H1 (cell line): ENCODE data around the gene TRIL. TPM values are rescaled to one million over a fixed set of nuclear protein-coding genes. Genes with fewer than 3 reads are reported as not detected.

Experiments
- CTCF ChIA-PET: fragments of 300-600 bp; sonication (Branson Sonifier 250); formaldehyde crosslinking; loops from one replicate; lab custom pipeline; 2021; ENCODE audit not compliant: partially characterized antibody; lab: Charles Lee
- POLR2A ChIA-PET: fragments of 300-600 bp; sonication (Branson Sonifier 250); formaldehyde crosslinking; loops from one replicate; lab custom pipeline; 2021; ENCODE audit warnings: inconsistent platforms; ENCODE audit not compliant: partially characterized antibody; lab: Charles Lee
- DNase-seq, 2 experiments: peaks; one replicate each; pipeline versions ENCODE4 v3.0.0 to v3.0.0-alpha.2; 2010 to 2022; ENCODE audit warnings: low spot score in 2 of 2, low read depth in 1 of 2, mixed read lengths in 1 of 2
- FAIRE-seq: peaks from 2 replicates; lab custom pipeline; 2011; peaks lifted over from hg19 to GRCh38; lab: Jason Lieb, UNC
- H2AFZ ChIP-seq: 2 replicates; pipeline ENCODE4 v1.8.1; 2012; ENCODE audit warnings: low read length, inconsistent platforms
- H2AK5ac ChIP-seq: 2 replicates; pipeline ENCODE4 v1.6.1; 2013; ENCODE audit warnings: low read depth, low read length
- H2BK120ac ChIP-seq: replicated peaks from 2 replicates; pipeline ENCODE3; 2013; ENCODE audit warnings: low read depth, low read length, inconsistent platforms
- H2BK12ac ChIP-seq: 2 replicates; pipeline ENCODE4 v1.6.1; 2013; ENCODE audit warnings: low read depth, low read length
- H2BK15ac ChIP-seq: 2 replicates; pipeline ENCODE4 v1.6.1; 2013; ENCODE audit warnings: low read length
- H2BK20ac ChIP-seq: 2 replicates; pipeline ENCODE4 v1.6.1; 2013; ENCODE audit warnings: low read length
- H2BK5ac ChIP-seq: 2 replicates; pipeline ENCODE4 v1.6.1; 2013; ENCODE audit warnings: low read depth, low read length
- H3K14ac ChIP-seq: 2 replicates; pipeline ENCODE4 v1.6.1; 2013; ENCODE audit warnings: inconsistent platforms; ENCODE audit not compliant: insufficient read length
- H3K18ac ChIP-seq: 2 replicates; pipeline ENCODE4 v1.6.1; 2013; ENCODE audit warnings: low read length; ENCODE audit errors: extremely low read depth
- H3K23ac ChIP-seq: 2 replicates; pipeline ENCODE4 v1.6.1; 2013; ENCODE audit warnings: inconsistent platforms; ENCODE audit not compliant: insufficient read length
- H3K23me2 ChIP-seq: 2 replicates; pipeline ENCODE4 v1.6.1; 2013; ENCODE audit warnings: low read depth, low read length
- H3K27ac ChIP-seq: 2 replicates; pipeline ENCODE4 v1.6.1; 2011; ENCODE audit warnings: low read depth, low read length, inconsistent platforms
- H3K27me3 ChIP-seq, 4 experiments: replicated peaks in 1 of 4; 1 replicate in 1 of 4; 2 replicates in 3 of 4; pipeline versions ENCODE4 v1.6.1 to v1.8.1; 2011 to 2013; ENCODE audit warnings: low read length in 3 of 4, mild to moderate bottlenecking in 3 of 4, inconsistent platforms in 2 of 4, mixed read lengths in 2 of 4, moderate library complexity in 1 of 4; ENCODE audit not compliant: control insufficient read depth in 3 of 4, insufficient read depth in 3 of 4; ENCODE audit errors: extremely low read depth in 1 of 4
- H3K36me3 ChIP-seq, 4 experiments: 2 replicates each; pipeline versions ENCODE4 v1.6.1 to v1.8.1; 2011 to 2013; ENCODE audit warnings: mild to moderate bottlenecking in 4 of 4, low read length in 3 of 4, moderate library complexity in 2 of 4, control low read depth in 1 of 4, inconsistent platforms in 1 of 4; ENCODE audit not compliant: insufficient read depth in 4 of 4, control insufficient read depth in 2 of 4
- H3K4ac ChIP-seq: replicated peaks from 2 replicates; pipeline ENCODE3; 2013; ENCODE audit warnings: low read length, low read depth, mixed read lengths, inconsistent platforms; ENCODE audit not compliant: insufficient read length
- H3K4me1 ChIP-seq, 4 experiments: replicated peaks in 1 of 4; 1 replicate in 1 of 4; 2 replicates in 3 of 4; pipeline versions ENCODE4 v1.6.1 to v1.8.1; 2011 to 2013; ENCODE audit warnings: low read length in 3 of 4, inconsistent platforms in 2 of 4, mixed read lengths in 1 of 4; ENCODE audit not compliant: insufficient read depth in 4 of 4, control insufficient read depth in 3 of 4
- H3K4me2 ChIP-seq, 2 experiments: 2 replicates each; pipeline versions ENCODE4 v1.6.1 to v1.8.1; 2011 to 2013; ENCODE audit warnings: low read depth in 2 of 2, low read length in 2 of 2, control low read depth in 1 of 2, inconsistent platforms in 1 of 2, mild to moderate bottlenecking in 1 of 2; ENCODE audit not compliant: insufficient read depth in 1 of 2
- H3K4me3 ChIP-seq, 4 experiments: fragments of 200-600, 300-600 bp in 1 of 4; sonication (generic), shearing (Covaris generic), sonication (Bioruptor Twin) in 1 of 4; 2 replicates each; pipeline versions ENCODE4 v1.5.1 to v1.8.1; 2011 to 2016; ENCODE audit warnings: low read length in 4 of 4, low read depth in 3 of 4, control low read depth in 2 of 4, inconsistent platforms in 2 of 4, mild to moderate bottlenecking in 2 of 4, mixed read lengths in 1 of 4, moderate library complexity in 1 of 4; ENCODE audit not compliant: insufficient read depth in 2 of 4; ENCODE audit errors: extremely low read depth in 1 of 4
- H3K56ac ChIP-seq: replicated peaks from 2 replicates; pipeline ENCODE3; 2013; ENCODE audit warnings: low read depth, mild to moderate bottlenecking, mixed read lengths, low read length, inconsistent platforms; ENCODE audit not compliant: insufficient read length
- H3K79me1 ChIP-seq: 2 replicates; pipeline ENCODE4 v1.6.1; 2013; ENCODE audit warnings: low read depth, low read length, control low read depth
- H3K79me2 ChIP-seq, 2 experiments: 2 replicates each; pipeline versions ENCODE4 v1.6.1 to v1.8.1; 2012 to 2013; ENCODE audit warnings: low read length in 2 of 2, mild to moderate bottlenecking in 2 of 2, inconsistent platforms in 1 of 2; ENCODE audit not compliant: insufficient read depth in 2 of 2, control insufficient read depth in 1 of 2
- H3K9ac ChIP-seq, 4 experiments: replicated peaks in 1 of 4; 1 replicate in 1 of 4; 2 replicates in 3 of 4; pipeline versions ENCODE4 v1.6.1 to v1.8.1; 2011 to 2013; ENCODE audit warnings: low read depth in 3 of 4, low read length in 3 of 4, control low read depth in 2 of 4, mild to moderate bottlenecking in 2 of 4, moderate library complexity in 2 of 4, inconsistent platforms in 1 of 4; ENCODE audit errors: extremely low read depth in 1 of 4
- H3K9me3 ChIP-seq, 2 experiments: 2 replicates each; pipeline versions ENCODE4 v1.6.1 to v1.8.1; 2012 to 2013; ENCODE audit warnings: mild to moderate bottlenecking in 2 of 2, moderate library complexity in 2 of 2, control low read depth in 1 of 2, inconsistent platforms in 1 of 2, low read depth in 1 of 2, low read length in 1 of 2, mixed read lengths in 1 of 2; ENCODE audit not compliant: insufficient read depth in 2 of 2
- H4K20me1 ChIP-seq, 2 experiments: replicated peaks in 1 of 2; 2 replicates each; pipeline versions ENCODE3 to v1.8.1; 2011 to 2013; ENCODE audit warnings: inconsistent platforms in 2 of 2, low read length in 2 of 2, mild to moderate bottlenecking in 1 of 2; ENCODE audit not compliant: insufficient read depth in 2 of 2, control insufficient read depth in 1 of 2
- H4K5ac ChIP-seq: 2 replicates; pipeline ENCODE4 v1.6.1; 2013; ENCODE audit warnings: low read length, low read depth, mixed read lengths, inconsistent platforms; ENCODE audit not compliant: insufficient read length
- H4K8ac ChIP-seq: 2 replicates; pipeline ENCODE4 v1.8.0; 2013; ENCODE audit warnings: mild to moderate bottlenecking, moderate library complexity, low read length, inconsistent platforms; ENCODE audit not compliant: insufficient read depth; ENCODE audit errors: extremely low read depth
- H4K91ac ChIP-seq: replicated peaks from 2 replicates; pipeline ENCODE3; 2013; ENCODE audit warnings: low read length, mixed read lengths, inconsistent platforms; ENCODE audit not compliant: insufficient read length
- ASH2L ChIP-seq: fragments of 200-600, 300-600 bp; sonication (generic); IDR thresholded peaks from one replicate; pipeline ENCODE4 v1.7.1; 2017; ENCODE audit warnings: low read length
- CREB1 ChIP-seq: IDR thresholded peaks from 2 replicates; pipeline ENCODE4 v1.6.1; 2012; ENCODE audit warnings: inconsistent platforms
- GABPA ChIP-seq: IDR thresholded peaks from 2 replicates; pipeline ENCODE4 v1.6.1; 2011; ENCODE audit warnings: mild to moderate bottlenecking, low read length, moderate library complexity, borderline replicate concordance; ENCODE audit not compliant: insufficient read depth
- GTF2F1 ChIP-seq: IDR thresholded peaks from 2 replicates; pipeline ENCODE4 v1.6.1; 2012; ENCODE audit warnings: low read depth, low read length, improper control_type of control experiment, borderline replicate concordance
- KDM4A ChIP-seq: IDR thresholded peaks from one replicate; pipeline ENCODE4 v1.7.1; 2012; ENCODE audit warnings: low read depth, mild to moderate bottlenecking, moderate library complexity, low read length, inconsistent platforms; ENCODE audit not compliant: severe bottlenecking
- KDM5A ChIP-seq: fragments of 200-600 bp; IDR thresholded peaks from 2 replicates; pipeline ENCODE4 v1.7.1; 2012; ENCODE audit warnings: mild to moderate bottlenecking, low read length, inconsistent platforms, mixed read lengths
- POU5F1 ChIP-seq: IDR thresholded peaks from 2 replicates; pipeline ENCODE4 v1.6.1; 2011; ENCODE audit warnings: low read depth, mild to moderate bottlenecking, low read length, moderate library complexity
- RXRA ChIP-seq: IDR thresholded peaks from 2 replicates; pipeline ENCODE4 v1.6.1; 2011; ENCODE audit warnings: low read depth, mild to moderate bottlenecking, low read length, moderate library complexity; ENCODE audit not compliant: insufficient read depth
- TAF1 ChIP-seq: IDR thresholded peaks from 2 replicates; pipeline ENCODE4 v1.6.1; 2011; ENCODE audit warnings: mild to moderate bottlenecking, low read depth, low read length
- WGBS, 2 experiments: shearing (Covaris generic) in 1 of 2; methylation state at CpG; one replicate each; pipeline versions ENCODE4 v1.1.6 to v1.1.7; 2013 to 2015; ENCODE audit warnings: low lambda C conversion rate in 2 of 2, mixed read lengths in 2 of 2, inconsistent platforms in 1 of 2, low coverage in 1 of 2, missing lambda C conversion rate in 1 of 2; ENCODE audit not compliant: insufficient replicate concordance in 2 of 2, insufficient coverage in 1 of 2, insufficient read length in 1 of 2; ENCODE audit errors: extremely low coverage in 1 of 2, missing lambda C conversion rate in 1 of 2; 5-methylcytosine and 5-hydroxymethylcytosine counted together
- polyA plus RNA-seq, 7 experiments: library from polyadenylated mRNA; depleted of rRNA in 3 of 7; stranded (reverse) in 5 of 7; unstranded in 2 of 7; fragments of >200 nt in 5 of 7; fragments of 200-250 nt in 2 of 7; gene quantifications; 1 replicate in 5 of 7; 2 replicates in 1 of 7; 4 replicates in 1 of 7; pipeline versions ENCODE4 v1.2.1 to v1.2.3, GENCODE V29; 2011 to 2013; ENCODE audit warnings: missing spikeins in 2 of 7, mixed read lengths in 2 of 7
- total RNA-seq: library from RNA; stranded (reverse); fragmentation: NEBNext Ultra II Directional; extraction: Animal tissue kit (Norgen Biotek cat#: 25700); gene quantifications from 2 replicates; pipeline ENCODE4 v1.2.1, GENCODE V29; 2021
- TF ChIP-seq, protein P1 (sequence below): IDR thresholded peaks from 2 replicates; pipeline ENCODE4 v1.6.1; 2012; ENCODE audit warnings: inconsistent platforms

The TRIL gene
- total and polyA plus RNA-seq, 2 of the 8 experiments (the other 6 are each of a cell fraction or from before 2014, with no cell fraction given), result 3.9 to 5.5 TPM

DNA sequence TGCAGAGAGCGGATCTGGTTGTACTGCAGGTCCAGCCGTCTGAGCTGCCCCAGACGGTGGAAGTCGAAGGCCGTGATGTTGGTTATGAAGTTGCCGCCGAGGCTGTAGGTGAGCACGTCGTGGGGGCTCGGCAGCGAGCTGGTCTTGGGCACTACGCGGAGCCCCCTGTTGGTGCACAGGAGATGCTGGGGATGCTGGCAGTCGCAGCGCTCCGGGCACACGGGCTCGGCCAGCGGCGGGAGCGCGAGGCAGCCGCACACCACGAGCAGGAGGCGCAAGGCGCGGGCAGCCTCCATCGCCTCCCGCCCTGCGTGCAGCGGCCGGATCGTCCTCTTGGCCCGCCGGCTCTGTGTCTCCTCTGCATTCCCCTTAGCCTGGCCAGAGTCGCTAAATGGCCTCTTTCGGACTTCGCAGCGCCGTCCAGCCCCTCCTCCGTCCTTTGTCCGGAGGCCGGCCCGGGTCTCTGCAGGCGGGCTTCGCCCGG, 337 bp downstream of the TRIL start:
- WGBS, 2 experiments, result 3% methylated on average over 44 of the region's 47 CpGs; no CpG with 5 or more reads in 1 of the 2 experiments
- H3K79me2 ChIP-seq, result no peaks in the 10 kb centered on the region
- H3K36me3 ChIP-seq, result no peaks in the 10 kb centered on the region
- CTCF ChIA-PET, result interaction anchor here (0.9 to 34.2 kb wide), 37 partner anchors 9 to 456 kb away, joined by 3 to 576 read pairs (median 8); no protein-coding TSS in a partner anchor
- peak overlapping the region; percentile 37 for H3K56ac ChIP-seq
- H4K20me1 ChIP-seq, result peaks cover 0 to 3% of the 10 kb centered on the region in 2 experiments
- peaks cover 11 to 46% (median 38%) of the 10 kb centered on the region in 4 experiments for H3K27me3 ChIP-seq
- peak overlapping the region; percentile 92; the same call in 1 of the 2 replicates for H2BK15ac ChIP-seq
- H2AFZ ChIP-seq, result peak overlapping the region; percentile 68
- no peak overlapping the region for H3K23ac ChIP-seq
- peak overlapping the region; percentile 83 for H3K18ac ChIP-seq
- H4K91ac ChIP-seq, result peak overlapping the region; percentile 76
- DNase-seq, result peak in 1 of 2 experiments; percentile 82
- FAIRE-seq, result no peak
- no peaks in the 10 kb centered on the region for H3K9me3 ChIP-seq
- 0 out of 2 replicates have a peak overlapping the region, but pooled peaks have one; percentile 48 for H2BK20ac ChIP-seq
- peak overlapping the region; percentile 43 for H4K8ac ChIP-seq
- peak overlapping the region; percentile 98; the same call in 1 of the 2 replicates for H2BK12ac ChIP-seq
- H3K4ac ChIP-seq, result peak overlapping the region; percentile 61
- peaks cover 27% of the 10 kb centered on the region for H3K23me2 ChIP-seq
- peak overlapping the region; percentile 46 to 74 (median 62) for H3K4me3 ChIP-seq
- H3K4me2 ChIP-seq, result peak overlapping the region; percentile 72 to 93
- peak overlapping the region; percentile 58 for H2BK120ac ChIP-seq
- no peak overlapping the region for H3K14ac ChIP-seq
- no peak overlapping the region for H4K5ac ChIP-seq
- POLR2A ChIA-PET, result interaction anchor here (1.0 to 3.0 kb wide), 7 partner anchors 8 to 549 kb away, joined by 3 to 9 read pairs (median 5); no protein-coding TSS in a partner anchor
- no peak overlapping the region for H3K27ac ChIP-seq
- H3K9ac ChIP-seq, result no peak overlapping the region; a peak in 1 of 7 replicates
- no peak overlapping the region for H2AK5ac ChIP-seq
- H3K79me1 ChIP-seq, result no peaks in the 10 kb centered on the region
- H2BK5ac ChIP-seq, result peak overlapping the region; percentile 6; the same call in 1 of the 2 replicates
- H3K4me1 ChIP-seq, result peaks cover 6 to 27% (median 22%) of the 10 kb centered on the region in 4 experiments
- TF ChIP-seq POU5F1 (no peak), KDM4A (peak; percentile 59), CREB1 (no peak; the same call in 1 of the 2 replicates), RXRA (no peak), GABPA (no peak), TAF1 (0 out of 2 replicates have a peak, but pooled peaks have one; percentile 5), KDM5A (no peak), GTF2F1 (no peak), ASH2L (no peak)
- TF ChIP-seq, protein P1, sequence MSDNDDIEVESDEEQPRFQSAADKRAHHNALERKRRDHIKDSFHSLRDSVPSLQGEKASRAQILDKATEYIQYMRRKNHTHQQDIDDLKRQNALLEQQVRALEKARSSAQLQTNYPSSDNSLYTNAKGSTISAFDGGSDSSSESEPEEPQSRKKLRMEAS, result peak; percentile 97
